T47D (cell line): Measurements from ENCODE around the gene VPS25.
A peak's percentile ranks its signal among the peaks of the same experiment; 100 is the strongest.

Experiments
- DNase-seq, 2 experiments: peaks; one replicate each; pipeline versions ENCODE4 v3.0.0 to v3.0.0-alpha.2; 2011 to 2012; ENCODE audit warnings: low read depth in 1 of 2, low spot score in 1 of 2
- JUND ChIP-seq: IDR thresholded peaks from 2 replicates; pipeline ENCODE4 v1.6.1; 2012; ENCODE audit warnings: low read depth
- in situ Hi-C: cut with HindIII; loops from 2 replicates; pipeline ENCODE4 v1.10.0; 2016; ENCODE audit warnings: low sequenced_read_pairs, low pct_unique_long_range_greater_than_20kb

Gene VPS25

GRCh38 chr17:42809250-42809649 is 36.0 kb downstream of the VPS25 start:
- in situ Hi-C loops: no loop called here
- no peak for TF ChIP-seq JUND
- no peak for DNase-seq

DNA sequence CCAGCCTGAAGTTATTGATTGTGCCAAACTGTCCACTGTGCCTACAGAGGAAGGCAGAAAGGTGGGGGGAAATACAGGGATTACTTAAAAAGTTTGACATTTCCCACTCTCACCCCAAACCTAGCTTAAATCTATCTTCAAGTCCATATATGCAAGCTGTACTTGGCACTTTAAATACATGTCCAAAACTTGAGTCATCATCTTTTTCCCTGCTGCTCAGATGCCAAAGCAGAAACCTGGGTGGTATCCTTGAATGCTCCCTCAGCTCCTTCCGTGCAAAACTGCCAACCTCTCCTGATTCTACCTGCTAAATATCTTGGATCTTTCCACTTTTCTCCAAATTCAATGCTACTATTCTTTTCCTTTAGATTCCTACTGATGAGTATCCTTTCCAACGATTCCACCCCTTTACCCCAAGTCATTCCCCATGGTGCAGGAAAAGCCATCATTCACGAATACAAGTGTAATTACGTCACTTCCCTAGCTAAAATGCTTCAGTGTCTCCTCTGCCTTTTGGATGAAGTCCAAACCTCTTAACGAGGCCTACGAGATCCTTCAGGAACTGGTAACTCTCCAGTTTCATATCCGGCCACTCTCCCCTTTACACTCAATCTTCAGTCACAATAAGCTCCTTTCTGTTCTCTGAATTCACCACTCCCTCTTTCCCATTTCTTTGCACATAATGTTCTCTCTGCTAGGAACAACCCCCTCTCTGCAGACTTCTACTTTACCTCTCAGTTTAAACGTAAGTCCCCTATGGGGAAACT is 41.6 kb downstream of the VPS25 start:
- no peak for DNase-seq
- in situ Hi-C loops: no loop called here
- no peak for TF ChIP-seq JUND

- TF ChIP-seq JUND: no peak
- in situ Hi-C loops: no loop called here
- DNase-seq: no peak
Measured at GRCh38 chr17:42817866-42818265, 44.6 kb downstream of the VPS25 start.

DNA sequence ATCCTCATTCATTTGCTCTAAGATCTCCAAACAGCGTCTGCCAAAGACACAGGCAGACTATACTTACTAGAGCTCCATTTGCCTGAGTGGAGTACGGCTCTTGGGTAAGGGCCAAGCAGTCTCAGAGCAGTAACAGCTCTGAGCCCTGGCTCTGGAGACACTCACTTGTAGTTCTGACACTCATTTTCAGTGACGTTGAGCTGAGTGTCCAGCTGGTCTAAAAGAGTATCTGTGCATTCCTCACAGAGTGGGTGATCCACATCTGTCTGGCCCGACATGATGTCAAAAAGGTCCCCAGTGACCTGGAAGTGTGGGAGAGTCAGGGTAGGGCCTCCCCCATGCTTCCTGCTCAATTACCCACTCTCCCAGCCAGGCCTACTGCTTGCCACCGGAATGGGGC is 45.1 kb downstream of the VPS25 start:
- DNase-seq: no peak
- in situ Hi-C loops: no loop called here
- no peak for TF ChIP-seq JUND

DNA sequence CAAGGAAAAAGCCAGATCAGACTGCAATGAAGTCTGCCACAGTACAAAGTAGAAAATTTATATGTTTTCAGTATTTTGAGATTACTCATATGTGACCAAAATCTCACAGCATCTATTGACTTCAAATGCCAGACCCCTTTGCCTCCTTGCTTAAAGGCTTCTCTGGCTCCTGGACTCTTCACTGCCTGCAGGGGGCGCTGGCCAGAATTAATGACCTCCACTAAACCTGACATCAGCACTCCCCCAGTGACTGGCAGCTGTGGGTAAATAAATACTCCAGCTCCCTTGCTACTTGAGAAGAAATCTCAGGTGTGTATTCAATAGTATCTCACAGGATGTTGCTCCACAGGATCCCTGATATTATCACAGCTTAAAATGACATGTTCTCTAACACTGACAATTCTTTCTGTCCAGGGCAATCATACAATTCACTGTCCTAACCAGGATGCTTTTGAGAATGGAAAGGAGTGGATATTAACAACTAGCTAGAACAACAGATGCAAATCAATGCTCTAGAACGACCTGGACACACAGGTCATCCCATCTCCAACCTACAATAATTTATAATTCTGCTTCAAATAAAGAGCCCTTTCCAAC is 46.8 kb downstream of the VPS25 start:
- in situ Hi-C loops: no loop called here
- peak in 1 of 2 experiments; percentile 80 for DNase-seq
- no peak for TF ChIP-seq JUND

GRCh38 chr17:42821176-42821575 is 47.9 kb downstream of the VPS25 start:
- TF ChIP-seq JUND: no peak
- in situ Hi-C loops: no loop called here

GRCh38 chr17:42827472-42827871 is 54.2 kb downstream of the VPS25 start:
- in situ Hi-C loops: no loop called here
- no peak for TF ChIP-seq JUND
- DNase-seq: no peak

More at GRCh38 chr17:42821176-42821575, 47.9 kb downstream of the VPS25 start:
- DNase-seq: no peak
